HepG2 (cell line): ENCODE measurements around the gene PCBP1. TPM values are rescaled to one million over a fixed set of nuclear protein-coding genes. Genes with fewer than 3 reads are reported as not detected.

Source experiments
- CCDC6 ChIP-seq: sonication (generic); formaldehyde crosslinking; IDR thresholded peaks from 2 replicates; pipeline ENCODE4 v1.8.1; 2022; ENCODE audit warnings: mild to moderate bottlenecking, missing genetic modification reagents, moderate library complexity
- EP300 ChIP-seq, 3 experiments: sonication (generic) in 1 of 3; formaldehyde crosslinking in 1 of 3; IDR thresholded peaks; 2 replicates each; pipeline versions ENCODE4 v1.5.1 to v1.6.1; 2011 to 2020; ENCODE audit warnings: low read depth in 2 of 3, low read length in 2 of 3, borderline replicate concordance in 1 of 3, improper control_type of control experiment in 1 of 3, mild to moderate bottlenecking in 1 of 3, missing genetic modification reagents in 1 of 3, moderate library complexity in 1 of 3
- FOSL2 ChIP-seq: sonication (generic); formaldehyde crosslinking; IDR thresholded peaks from 2 replicates; pipeline ENCODE4 v1.4.0; 2020; ENCODE audit warnings: missing genetic modification reagents
- KLF15 ChIP-seq: sonication (generic); formaldehyde crosslinking; IDR thresholded peaks from 2 replicates; pipeline ENCODE4 v1.8.1; 2023; ENCODE audit warnings: borderline replicate concordance, mild to moderate bottlenecking, inconsistent platforms, missing genetic modification reagents, mixed read lengths
- KMT2A ChIP-seq: sonication (generic); formaldehyde crosslinking; IDR thresholded peaks from 2 replicates; pipeline ENCODE4 v1.4.0; 2020; ENCODE audit warnings: missing genetic modification reagents
- MEIS1 ChIP-seq: sonication (generic); formaldehyde crosslinking; IDR thresholded peaks from 2 replicates; pipeline ENCODE4 v1.9.0; 2021; ENCODE audit warnings: mild to moderate bottlenecking, missing genetic modification reagents, moderate library complexity, borderline replicate concordance
- MXD1 ChIP-seq: sonication (generic); formaldehyde crosslinking; IDR thresholded peaks from 2 replicates; pipeline ENCODE4 v1.4.0; 2020; ENCODE audit warnings: mild to moderate bottlenecking, missing genetic modification reagents
- NCOA5 ChIP-seq: sonication (generic); formaldehyde crosslinking; IDR thresholded peaks from 2 replicates; pipeline ENCODE4 v1.4.0; 2020; ENCODE audit warnings: missing genetic modification reagents
- PITX1 ChIP-seq: sonication (generic); formaldehyde crosslinking; IDR thresholded peaks from 2 replicates; pipeline ENCODE4 v1.5.1; 2020; ENCODE audit warnings: mild to moderate bottlenecking, missing genetic modification reagents
- RARG ChIP-seq: sonication (generic); formaldehyde crosslinking; IDR thresholded peaks from 2 replicates; pipeline ENCODE4 v1.4.0; 2020; ENCODE audit warnings: low read depth, mild to moderate bottlenecking, missing genetic modification reagents
- RFX5 ChIP-seq: IDR thresholded peaks from 2 replicates; pipeline ENCODE4 v1.6.1; 2011; ENCODE audit warnings: low read depth, low read length, improper control_type of control experiment
- WIZ ChIP-seq: sonication (generic); formaldehyde crosslinking; IDR thresholded peaks from 2 replicates; pipeline ENCODE4 v1.5.1; 2020; ENCODE audit warnings: mild to moderate bottlenecking, missing genetic modification reagents
- ZFP62 ChIP-seq: sonication (generic); formaldehyde crosslinking; IDR thresholded peaks from 2 replicates; pipeline ENCODE4 v1.4.0; 2020; ENCODE audit warnings: missing genetic modification reagents
- ZMYM2 ChIP-seq: sonication (generic); formaldehyde crosslinking; IDR thresholded peaks from 2 replicates; pipeline ENCODE4 v1.8.0; 2022; ENCODE audit warnings: mild to moderate bottlenecking, missing genetic modification reagents
- ZNF142 ChIP-seq: sonication (generic); formaldehyde crosslinking; IDR thresholded peaks from 2 replicates; pipeline ENCODE4 v1.4.0; 2020; ENCODE audit warnings: missing genetic modification reagents
- ZNF24 ChIP-seq: fragments of 450-650 bp; IDR thresholded peaks from 2 replicates; pipeline ENCODE4 v1.6.1; 2017; ENCODE audit warnings: antibody characterized with exemption, mild to moderate bottlenecking
- ZNF253 ChIP-seq: sonication (generic); formaldehyde crosslinking; IDR thresholded peaks from 2 replicates; pipeline ENCODE4 v1.8.0; 2022; ENCODE audit warnings: mild to moderate bottlenecking, missing genetic modification reagents, borderline replicate concordance
- ZNF326 ChIP-seq: sonication (generic); formaldehyde crosslinking; IDR thresholded peaks from 2 replicates; pipeline ENCODE4 v1.4.0; 2020; ENCODE audit warnings: missing genetic modification reagents, borderline replicate concordance
- ZNF513 ChIP-seq: sonication (generic); formaldehyde crosslinking; conservative IDR thresholded peaks from 2 replicates; pipeline ENCODE4 v1.5.0; 2020; ENCODE audit warnings: missing genetic modification reagents
- ZNF570 ChIP-seq: sonication (generic); formaldehyde crosslinking; IDR thresholded peaks from 2 replicates; pipeline ENCODE4 v1.4.0; 2020; ENCODE audit warnings: mild to moderate bottlenecking, missing genetic modification reagents, borderline replicate concordance
- ZNF816 ChIP-seq: sonication (generic); formaldehyde crosslinking; IDR thresholded peaks from 2 replicates; pipeline ENCODE4 v1.8.0; 2022; ENCODE audit warnings: missing genetic modification reagents, mild to moderate bottlenecking, borderline replicate concordance
- ZNF850 ChIP-seq: sonication (generic); formaldehyde crosslinking; conservative IDR thresholded peaks from 2 replicates; pipeline ENCODE4 v1.9.0; 2021; ENCODE audit warnings: mild to moderate bottlenecking, missing genetic modification reagents
- ZSCAN9 ChIP-seq: IDR thresholded peaks from 2 replicates; pipeline ENCODE4 v1.6.1; 2016; ENCODE audit warnings: borderline replicate concordance
- polyA plus RNA-seq, 8 experiments: library from polyadenylated mRNA; depleted of rRNA in 3 of 8; stranded (reverse) in 7 of 8; unstranded in 1 of 8; fragments of >200 nt; fragmentation: Illumina TruSeq in 4 of 8; extraction: Trizol in 4 of 8; gene quantifications; 2 replicates each; pipeline versions ENCODE4 v1.2.1 to v1.2.3, GENCODE V29; 2011 to 2016; ENCODE audit warnings: low read depth in 4 of 8, missing spikeins in 1 of 8, mixed read lengths in 1 of 8; ENCODE audit not compliant: insufficient read depth in 1 of 8
- total RNA-seq, 5 experiments: library from RNA; depleted of rRNA; stranded (reverse); fragments of >200 nt; fragmentation: Illumina TruSeq; extraction: Trizol; gene quantifications; 2 replicates each; pipeline ENCODE4 v1.2.3, GENCODE V29; 2016; ENCODE audit warnings: low read depth in 1 of 5

The PCBP1 gene
- total and polyA plus RNA-seq, 2 of the 13 experiments (the other 11 are each of a cell fraction or from before 2014, with no cell fraction given), result 32.0 to 137 TPM

GRCh38 chr2:70094978-70095719 is 7.9 kb downstream of the PCBP1 start (continued):
- TF ChIP-seq ZNF816 (CRISPR knock-in tag) (no peak), ZNF570 (no peak), KLF15 (no peak), NCOA5 (CRISPR knock-in tag) (no peak), WIZ (CRISPR knock-in tag) (no peak), FOSL2 (CRISPR knock-in tag) (peak; percentile 55), RARG (CRISPR knock-in tag) (no peak), MXD1 (CRISPR knock-in tag) (peak; percentile 54), CCDC6 (CRISPR knock-in tag) (no peak), PITX1 (CRISPR knock-in tag) (no peak; the same call in 1 of the 2 replicates), MEIS1 (CRISPR knock-in tag) (no peak; the same call in 1 of the 2 replicates), RFX5 (no peak), ZNF142 (CRISPR knock-in tag) (no peak), ZFP62 (CRISPR knock-in tag) (no peak), ZMYM2 (CRISPR knock-in tag) (no peak), ZNF513 (CRISPR knock-in tag) (no peak), KMT2A (no peak), ZNF24 (no peak), ZNF326 (CRISPR knock-in tag) (no peak), ZSCAN9 (CRISPR knock-in tag) (0 out of 2 replicates have a peak, but pooled peaks have one; percentile 42), ZNF850 (CRISPR knock-in tag) (no peak), EP300 (IDR thresholded peaks at IDR 0.05; ENCODE audit: low read depth in 2 of 2, low read length in 2 of 2) (peak in 1 of 2 experiments; percentile 51; a peak in 2 of 4 replicates), EP300 (CRISPR knock-in tag; IDR thresholded peaks at IDR 0.05; ENCODE audit: borderline replicate concordance) (no peak), ZNF253 (CRISPR knock-in tag) (0 out of 2 replicates have a peak, but pooled peaks have one; percentile 45)
